ENCODE results near the gene ALDH1L1. TPM values are rescaled to one million over a fixed set of nuclear protein-coding genes. Genes with fewer than 3 reads are reported as not detected.

The ALDH1L1 gene
- total and polyA plus RNA-seq, 2 of the 8 experiments (the other 6 are each of a cell fraction or from before 2014, with no cell fraction given), result 0.98 to 1.6 TPM

DNA sequence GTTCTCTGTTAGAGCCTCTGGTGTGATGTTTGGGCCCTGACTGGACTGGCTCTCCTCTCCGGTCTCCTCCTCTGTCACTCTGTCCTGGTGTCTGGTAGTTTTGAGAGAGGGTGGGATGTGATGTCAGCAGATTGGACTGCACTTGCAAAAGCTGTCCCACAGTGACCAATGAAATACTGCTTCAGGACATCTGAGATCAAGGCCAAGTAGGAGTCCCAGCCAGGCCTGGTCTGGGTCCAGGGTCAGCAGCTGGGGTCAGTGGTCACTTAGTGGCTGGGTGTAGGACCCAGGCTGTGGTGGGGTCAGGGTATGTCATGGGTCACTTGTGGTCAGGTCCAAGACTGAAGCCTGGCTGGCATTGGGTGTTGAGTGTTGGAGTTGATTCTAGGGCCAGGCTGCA, 20.9 kb downstream of the ALDH1L1 start:
- FAIRE-seq, result no peak

More for the DNA sequence above, 20.9 kb downstream of the ALDH1L1 start:
- no peak for TF ChIP-seq PHF8 (conservative IDR thresholded peaks at IDR 0.05; ENCODE audit: low read depth, low read length)
- no peaks in the 10 kb centered on the region; the same call in 1 of the 2 replicates for H3K23me2 ChIP-seq (ENCODE audit: low read depth, low read length)
- no peak overlapping the region for H3K14ac ChIP-seq (ENCODE audit: insufficient read length)
- H3K79me1 ChIP-seq (ENCODE audit: low read depth, low read length), result no peaks in the 10 kb centered on the region
- no peak overlapping the region for H3K9ac ChIP-seq (replicated peaks in 1 of 4; ENCODE audit: extremely low read depth in 1 of 4, low read depth in 3 of 4, low read length in 3 of 4)
- H2AFZ ChIP-seq (ENCODE audit: low read length), result no peak overlapping the region
- H4K5ac ChIP-seq (ENCODE audit: insufficient read length, low read depth, low read length), result no peak overlapping the region
- H3K4me2 ChIP-seq (ENCODE audit: insufficient read depth in 1 of 2, low read depth in 2 of 2, low read length in 2 of 2), result no peak overlapping the region
- no peak overlapping the region for H2AK5ac ChIP-seq (ENCODE audit: low read depth, low read length)
- POLR2A ChIA-PET (ENCODE audit: partially characterized antibody), result no interaction called here
- no peak overlapping the region for H3K4ac ChIP-seq (replicated peaks; ENCODE audit: insufficient read length, low read depth, low read length)
- no peaks in the 10 kb centered on the region for H3K36me3 ChIP-seq (ENCODE audit: control insufficient read depth in 2 of 4, insufficient read depth in 4 of 4, low read length in 3 of 4)
- no peak overlapping the region for H3K27ac ChIP-seq (ENCODE audit: low read depth, low read length)
- no peak overlapping the region for H3K18ac ChIP-seq (ENCODE audit: extremely low read depth, low read length)
- no peak overlapping the region for H4K91ac ChIP-seq (replicated peaks; ENCODE audit: insufficient read length, low read length)
- H3K23ac ChIP-seq (ENCODE audit: insufficient read length), result no peak overlapping the region
- no peak overlapping the region for H4K8ac ChIP-seq (ENCODE audit: extremely low read depth, insufficient read depth, low read length)
- no peak overlapping the region for H2BK5ac ChIP-seq (ENCODE audit: low read depth, low read length)
- no peak overlapping the region for H2BK12ac ChIP-seq (ENCODE audit: low read depth, low read length)
- no peak overlapping the region for H2BK15ac ChIP-seq (ENCODE audit: low read length)
- no peaks in the 10 kb centered on the region for H3K27me3 ChIP-seq (replicated peaks in 1 of 4; ENCODE audit: control insufficient read depth in 3 of 4, extremely low read depth in 1 of 4, insufficient read depth in 3 of 4, low read length in 3 of 4)
- H3K4me1 ChIP-seq (replicated peaks in 1 of 4; ENCODE audit: control insufficient read depth in 3 of 4, insufficient read depth in 4 of 4, low read length in 3 of 4), result no peaks in the 10 kb centered on the region
- H3K4me3 ChIP-seq (ENCODE audit: extremely low read depth in 1 of 4, insufficient read depth in 2 of 4, low read depth in 3 of 4, low read length in 4 of 4), result no peak overlapping the region
- WGBS, 2 experiments (ENCODE audit: extremely low coverage in 1 of 2, insufficient coverage in 1 of 2, insufficient read length in 1 of 2, insufficient replicate concordance in 2 of 2, low coverage in 1 of 2, low lambda C conversion rate in 2 of 2, missing lambda C conversion rate in 1 of 2), result 100% methylated on average over 1 of the region's 1 CpG; no CpG with 5 or more reads in 1 of the 2 experiments
- H2BK20ac ChIP-seq (ENCODE audit: low read length), result no peak overlapping the region
- peaks cover 0 to 3% of the 10 kb centered on the region in 2 experiments; a peak in 1 of 4 replicates for H3K9me3 ChIP-seq (ENCODE audit: insufficient read depth in 2 of 2, low read depth in 1 of 2, low read length in 1 of 2)
- no peak overlapping the region for H2BK120ac ChIP-seq (replicated peaks; ENCODE audit: low read depth, low read length)
- CTCF ChIA-PET (ENCODE audit: partially characterized antibody), result interaction anchor here (1.0 to 2.7 kb wide), 4 partner anchors 25 to 49 kb away, joined by 3 to 12 read pairs (median 4); no protein-coding TSS in a partner anchor
- no peaks in the 10 kb centered on the region for H4K20me1 ChIP-seq (replicated peaks in 1 of 2; ENCODE audit: control insufficient read depth in 1 of 2, insufficient read depth in 2 of 2, low read length in 2 of 2)
- H3K56ac ChIP-seq (replicated peaks; ENCODE audit: insufficient read length, low read depth, low read length), result no peak overlapping the region
- no peak for DNase-seq (ENCODE audit: low read depth in 1 of 2, low spot score in 2 of 2)
- no peaks in the 10 kb centered on the region for H3K79me2 ChIP-seq (ENCODE audit: control insufficient read depth in 1 of 2, insufficient read depth in 2 of 2, low read length in 2 of 2)
